Uterus (tissue), 2 donors: ENCODE measurements around the gene CBLB.

ENCODE experiments used
- CTCF ChIP-seq, 4 experiments: fragments of 200-600 bp in 2 of 4; fragments of 450-650 bp in 2 of 4; sonication (generic) in 2 of 4; IDR thresholded peaks; one replicate each; pipeline ENCODE4 v1.5.1; 2016 to 2019; ENCODE audit warnings: antibody characterized with exemption in 4 of 4, mild to moderate bottlenecking in 2 of 4, moderate library complexity in 1 of 4
- POLR2A ChIP-seq, 2 donors: fragments of 450-650 bp; IDR thresholded peaks; one replicate each; pipeline ENCODE4 v1.6.1; 2016; ENCODE audit warnings: antibody characterized with exemption in 2 of 2, mild to moderate bottlenecking in 1 of 2, moderate library complexity in 1 of 2

- TF ChIP-seq POLR2A (IDR thresholded peaks at IDR 0.05): no peak
- TF ChIP-seq CTCF (IDR thresholded peaks at IDR 0.05): no peak
Observed at GRCh38 chr3:105649480-105649879, 219.3 kb downstream of the CBLB start.
